ENCODE data around the gene TOMM7.

Gene TOMM7

DNA sequence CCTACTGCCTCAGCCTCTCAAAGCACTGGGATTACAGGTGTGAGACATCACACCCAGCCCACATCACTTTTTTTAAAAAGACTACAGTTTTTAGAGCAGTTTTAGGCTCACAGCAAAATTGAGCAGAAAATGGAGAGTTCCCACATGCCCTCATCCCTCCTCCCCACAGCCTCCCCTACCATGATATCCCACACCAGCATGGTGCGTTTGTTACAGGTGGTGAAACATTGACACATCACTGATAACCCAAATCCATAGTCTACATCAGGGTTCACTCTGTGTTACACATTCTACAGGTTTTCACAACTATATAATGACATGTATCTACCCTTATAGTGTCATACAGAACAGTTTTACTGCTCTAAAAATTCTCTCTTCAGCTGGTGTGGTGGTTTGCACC, 24.3 kb upstream of the TOMM7 start:
- H3K4me3 ChIP-seq (ENCODE audit: low read depth, low read length): no peak overlapping the region
- TF ChIP-seq, protein P1, sequence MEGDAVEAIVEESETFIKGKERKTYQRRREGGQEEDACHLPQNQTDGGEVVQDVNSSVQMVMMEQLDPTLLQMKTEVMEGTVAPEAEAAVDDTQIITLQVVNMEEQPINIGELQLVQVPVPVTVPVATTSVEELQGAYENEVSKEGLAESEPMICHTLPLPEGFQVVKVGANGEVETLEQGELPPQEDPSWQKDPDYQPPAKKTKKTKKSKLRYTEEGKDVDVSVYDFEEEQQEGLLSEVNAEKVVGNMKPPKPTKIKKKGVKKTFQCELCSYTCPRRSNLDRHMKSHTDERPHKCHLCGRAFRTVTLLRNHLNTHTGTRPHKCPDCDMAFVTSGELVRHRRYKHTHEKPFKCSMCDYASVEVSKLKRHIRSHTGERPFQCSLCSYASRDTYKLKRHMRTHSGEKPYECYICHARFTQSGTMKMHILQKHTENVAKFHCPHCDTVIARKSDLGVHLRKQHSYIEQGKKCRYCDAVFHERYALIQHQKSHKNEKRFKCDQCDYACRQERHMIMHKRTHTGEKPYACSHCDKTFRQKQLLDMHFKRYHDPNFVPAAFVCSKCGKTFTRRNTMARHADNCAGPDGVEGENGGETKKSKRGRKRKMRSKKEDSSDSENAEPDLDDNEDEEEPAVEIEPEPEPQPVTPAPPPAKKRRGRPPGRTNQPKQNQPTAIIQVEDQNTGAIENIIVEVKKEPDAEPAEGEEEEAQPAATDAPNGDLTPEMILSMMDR (IDR thresholded peaks at IDR 0.05; ENCODE audit: low read depth, low read length): no peak
- DNase-seq (ENCODE audit: low read depth, low spot score): no peak
- in situ Hi-C loops (cut with HindIII; ENCODE audit: low sequenced_read_pairs): no loop called here

DNA sequence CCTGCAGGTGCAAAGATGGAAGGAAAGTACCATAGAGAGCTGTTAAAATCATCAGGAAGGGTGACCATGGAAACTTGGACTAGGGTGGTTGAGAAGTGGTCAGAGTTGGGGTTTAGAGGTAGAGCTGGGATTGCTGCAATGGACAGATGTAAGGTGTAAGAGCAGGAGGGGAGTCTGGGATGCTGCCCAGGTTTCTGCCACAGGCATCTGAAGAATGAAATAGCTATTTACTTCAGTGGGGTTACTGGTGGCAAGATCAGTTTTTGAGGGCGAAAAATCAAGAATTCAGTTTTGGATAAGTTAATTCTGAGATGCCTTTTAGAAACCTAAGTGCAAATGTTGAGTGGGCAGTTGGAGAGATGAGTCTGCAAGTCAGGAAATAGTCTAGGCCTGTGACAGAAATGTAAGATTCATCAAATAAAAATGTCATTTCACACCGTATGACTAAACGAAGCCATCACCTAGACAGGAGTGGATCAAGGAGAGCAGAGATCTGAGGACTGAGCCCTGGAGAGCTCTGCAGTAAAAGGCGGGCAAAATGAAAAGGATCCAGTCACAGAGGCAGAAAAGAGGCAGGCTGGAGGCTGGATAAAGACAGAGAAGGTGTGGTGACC, 22.7 kb upstream of the TOMM7 start:
- no peak overlapping the region for H3K4me3 ChIP-seq (ENCODE audit: low read depth, low read length)
- DNase-seq (ENCODE audit: low read depth, low spot score): peak; percentile 48
- TF ChIP-seq, protein P1 (IDR thresholded peaks at IDR 0.05; ENCODE audit: low read depth, low read length): no peak
- in situ Hi-C loops (cut with HindIII; ENCODE audit: low sequenced_read_pairs): no loop called here

GRCh38 chr7:22843681-22844309, 21.1 kb upstream of the TOMM7 start:
- no peak for DNase-seq (ENCODE audit: low read depth, low spot score)
- TF ChIP-seq, protein P1 (IDR thresholded peaks at IDR 0.05; ENCODE audit: low read depth, low read length): no peak
- in situ Hi-C loops (cut with HindIII; ENCODE audit: low sequenced_read_pairs): no loop called here
- H3K4me3 ChIP-seq (ENCODE audit: low read depth, low read length): no peak overlapping the region

- DNase-seq (ENCODE audit: low read depth, low spot score): no peak
These were observed 20.3 kb upstream of the TOMM7 start for GRCh38 chr7:22842973-22843372.

DNA sequence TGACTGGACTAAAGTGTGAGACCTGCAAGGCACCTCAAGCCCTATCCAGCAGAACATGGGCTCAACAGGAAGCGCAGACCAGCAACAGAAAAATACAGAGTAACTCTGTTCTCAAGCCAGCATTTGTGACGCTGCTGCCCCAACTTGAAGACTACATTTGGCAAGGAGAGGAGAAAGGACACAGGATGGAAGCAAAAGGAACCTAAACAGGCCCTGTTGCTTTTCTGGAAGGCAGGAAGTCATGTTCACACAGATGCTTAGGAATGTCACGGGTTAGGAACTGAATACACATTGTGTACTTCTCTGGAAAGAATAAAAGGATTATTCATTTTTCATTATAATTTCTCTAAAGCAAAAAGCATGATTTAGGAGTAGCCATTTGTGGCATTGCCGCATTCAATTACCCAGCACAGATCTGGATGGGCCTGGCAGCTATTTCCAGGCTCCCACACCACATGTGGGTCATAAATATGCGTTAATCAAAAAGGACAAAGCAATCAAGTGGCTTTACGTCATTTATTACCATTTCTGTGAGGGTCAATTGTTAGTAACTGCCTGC, 19.8 kb upstream of the TOMM7 start:
- TF ChIP-seq, protein P1 (IDR thresholded peaks at IDR 0.05; ENCODE audit: low read depth, low read length): no peak
- no peak for DNase-seq (ENCODE audit: low read depth, low spot score)
- no peak overlapping the region for H3K4me3 ChIP-seq (ENCODE audit: low read depth, low read length)
- in situ Hi-C loops (cut with HindIII; ENCODE audit: low sequenced_read_pairs): no loop called here

More at GRCh38 chr7:22842973-22843372, 20.3 kb upstream of the TOMM7 start:
- TF ChIP-seq, protein P1 (IDR thresholded peaks at IDR 0.05; ENCODE audit: low read depth, low read length): no peak
- in situ Hi-C loops (cut with HindIII; ENCODE audit: low sequenced_read_pairs): no loop called here
- no peak overlapping the region for H3K4me3 ChIP-seq (ENCODE audit: low read depth, low read length)

- in situ Hi-C loops (cut with HindIII; ENCODE audit: low sequenced_read_pairs): no loop called here
- DNase-seq (ENCODE audit: low read depth, low spot score): no peak
- TF ChIP-seq, protein P1 (IDR thresholded peaks at IDR 0.05; ENCODE audit: low read depth, low read length): no peak
- H3K4me3 ChIP-seq (ENCODE audit: low read depth, low read length): no peak overlapping the region
These were observed 19.3 kb upstream of the TOMM7 start for GRCh38 chr7:22841954-22842353.

Data from astrocyte of the spinal cord (primary cell).